GM23338 (cell line): Measurements from ENCODE around the gene BRINP2. TPM values are rescaled to one million over a fixed set of nuclear protein-coding genes. Genes with fewer than 3 reads are reported as not detected.

Experiments used
- ATAC-seq: fragments of 200-7000 bp; cut with Tn5 transposase; 3 replicates; pipeline ENCODE4 v1.9.1; 2020
- DNase-seq: peaks from one replicate; pipeline ENCODE4 v3.0.0-alpha.2; 2015; ENCODE audit warnings: low spot score
- H2AFZ ChIP-seq: fragments of 200-600 bp; sonication (generic); 2 replicates; pipeline ENCODE4 v1.8.0; 2016; ENCODE audit warnings: antibody characterized with exemption, mild to moderate bottlenecking, moderate library complexity
- H3F3A ChIP-seq: fragments of 200-600 bp; sonication (generic); replicated peaks from 2 replicates; pipeline ENCODE4 v1.8.0; 2017; ENCODE audit warnings: antibody characterized with exemption, mixed run types, low read depth
- H3K27ac ChIP-seq: fragments of 200-600 bp; sonication (generic); 2 replicates; pipeline ENCODE4 v1.6.1; 2016; ENCODE audit warnings: low read depth
- H3K27me3 ChIP-seq: fragments of 200-600 bp; sonication (generic); 2 replicates; pipeline ENCODE4 v1.8.0; 2016; ENCODE audit warnings: mild to moderate bottlenecking, mixed run types, moderate library complexity; ENCODE audit not compliant: insufficient read depth
- H3K36me3 ChIP-seq: fragments of 200-600 bp; sonication (generic); 2 replicates; pipeline ENCODE4 v1.8.0; 2016; ENCODE audit warnings: mild to moderate bottlenecking; ENCODE audit not compliant: insufficient read depth
- H3K4me1 ChIP-seq: fragments of 200-600 bp; sonication (generic); 2 replicates; pipeline ENCODE4 v1.8.0; 2016; ENCODE audit warnings: mild to moderate bottlenecking, moderate library complexity; ENCODE audit not compliant: insufficient read depth
- H3K4me2 ChIP-seq: fragments of 200-600 bp; sonication (generic); 2 replicates; pipeline ENCODE4 v1.7.1; 2017; ENCODE audit warnings: mixed run types
- H3K4me3 ChIP-seq: fragments of 200-600 bp; sonication (generic); 2 replicates; pipeline ENCODE4 v1.6.1; 2016; ENCODE audit warnings: mixed run types
- H3K79me2 ChIP-seq: fragments of 200-600 bp; sonication (generic); replicated peaks from 2 replicates; pipeline ENCODE4 v1.8.0; 2017; ENCODE audit warnings: mild to moderate bottlenecking; ENCODE audit not compliant: insufficient read depth
- H3K9me2 ChIP-seq: fragments of 200-600 bp; sonication (generic); 2 replicates; pipeline ENCODE4 v1.8.0; 2017; ENCODE audit not compliant: insufficient read depth
- H4K20me1 ChIP-seq: fragments of 200-600 bp; sonication (generic); replicated peaks from 2 replicates; pipeline ENCODE4 v1.8.0; 2017; ENCODE audit warnings: mild to moderate bottlenecking; ENCODE audit not compliant: insufficient read depth
- H3K27ac Mint-ChIP-seq: 2 replicates; pipeline ENCODE4 v1.8.0; 2020; ENCODE audit warnings: inconsistent platforms, mild to moderate bottlenecking, moderate library complexity, mixed read lengths
- H3K27me3 Mint-ChIP-seq: 3 replicates; pipeline ENCODE4 v1.8.0; 2022; ENCODE audit warnings: low read depth, mild to moderate bottlenecking, moderate library complexity, mixed read lengths, inconsistent platforms; ENCODE audit not compliant: insufficient read depth, poor library complexity
- H3K36me3 Mint-ChIP-seq: 3 replicates; pipeline ENCODE4 v1.8.0; 2021; ENCODE audit warnings: low read depth, mild to moderate bottlenecking, inconsistent platforms, moderate library complexity, mixed read lengths
- H3K4me1 Mint-ChIP-seq: 3 replicates; pipeline ENCODE4 v1.8.0; 2020; ENCODE audit warnings: mild to moderate bottlenecking, inconsistent platforms, mixed read lengths
- H3K4me3 Mint-ChIP-seq: 3 replicates; pipeline ENCODE4 v1.8.0; 2021; ENCODE audit warnings: moderate library complexity, mild to moderate bottlenecking, inconsistent platforms, mixed read lengths
- H3K9me3 Mint-ChIP-seq: 3 replicates; pipeline ENCODE4 v1.8.0; 2020; ENCODE audit warnings: moderate library complexity, mild to moderate bottlenecking, inconsistent platforms, mixed read lengths
- CREB1 ChIP-seq: fragments of 250-450 bp; sonication (Bioruptor Pico); IDR thresholded peaks from 2 replicates; pipeline ENCODE4 v1.5.0; 2020; ENCODE audit warnings: low read depth, mild to moderate bottlenecking, moderate library complexity
- JUNB ChIP-seq: IDR thresholded peaks from one replicate; pipeline ENCODE4 v1.6.1; 2016; ENCODE audit warnings: antibody characterized with exemption; ENCODE audit not compliant: unreplicated experiment
- POLR2AphosphoS5 ChIP-seq: IDR thresholded peaks from 2 replicates; pipeline ENCODE4 v1.6.1; 2016; ENCODE audit warnings: antibody characterized with exemption, low read depth
- STAT1 ChIP-seq: IDR thresholded peaks from one replicate; pipeline ENCODE4 v1.6.1; 2016; ENCODE audit warnings: antibody characterized with exemption; ENCODE audit not compliant: unreplicated experiment
- ZNF114 ChIP-seq: fragments of 250-450 bp; sonication (Bioruptor Pico); IDR thresholded peaks from 2 replicates; pipeline ENCODE4 v1.5.0; 2020; ENCODE audit warnings: mild to moderate bottlenecking, moderate library complexity
- ZNF331 ChIP-seq: fragments of 250-450 bp; sonication (Bioruptor Pico); IDR thresholded peaks from 2 replicates; pipeline ENCODE4 v1.5.0; 2020; ENCODE audit warnings: low read depth, mild to moderate bottlenecking, moderate library complexity
- polyA plus RNA-seq: library from polyadenylated mRNA; unstranded; fragments of >200 nt; fragmentation: Nextera tagmentation; extraction: Ambion mirVana; gene quantifications from 2 replicates; pipeline ENCODE4 v1.2.1, GENCODE V29; 2016
- total RNA-seq: library from RNA; depleted of rRNA; stranded (reverse); fragments of >200 nt; shearing (Covaris generic); gene quantifications from 2 replicates; pipeline ENCODE4 v1.2.3, GENCODE V29; 2014
- TF ChIP-seq, protein P1 (sequence below), 2 experiments: fragments of 200-600 bp in 1 of 2; sonication (generic) in 1 of 2; conservative IDR thresholded peaks; 2 replicates each; pipeline versions ENCODE4 v1.5.1 to v1.6.1; 2016 to 2017; ENCODE audit warnings: antibody characterized with exemption in 2 of 2, low read depth in 2 of 2, mild to moderate bottlenecking in 2 of 2, moderate library complexity in 1 of 2
- TF ChIP-seq, protein P2 (sequence below): IDR thresholded peaks from one replicate; pipeline ENCODE4 v1.6.1; 2018; ENCODE audit warnings: antibody characterized with exemption; ENCODE audit not compliant: unreplicated experiment
- TF ChIP-seq, protein P3 (sequence below): fragments of 250-450 bp; sonication (Bioruptor Pico); IDR thresholded peaks from 2 replicates; pipeline ENCODE4 v1.5.0; 2020; ENCODE audit warnings: mild to moderate bottlenecking, moderate library complexity

Gene BRINP2
- total and polyA plus RNA-seq, 2 experiments from 2014 or later, result 0.10 to 0.52 TPM

DNA sequence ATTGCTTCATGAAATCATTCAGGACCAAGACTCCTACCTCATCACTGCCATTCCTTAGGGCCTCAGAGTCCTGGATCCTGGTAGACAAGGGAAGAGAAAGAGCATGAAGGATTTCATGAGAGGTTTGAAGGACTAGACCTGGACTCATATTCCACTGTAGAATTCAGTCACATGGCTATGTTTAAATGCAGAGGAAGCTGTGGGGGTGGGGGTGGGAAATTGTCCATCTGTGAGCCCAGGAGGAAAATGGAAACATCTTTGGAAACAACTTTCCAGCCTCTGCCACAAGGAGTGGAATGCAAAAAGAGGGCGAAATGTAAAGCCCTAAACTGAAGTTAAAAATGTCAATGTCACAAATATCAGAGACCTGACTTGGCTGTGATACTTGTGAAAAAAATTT lies 73.0 kb downstream of the BRINP2 start:
- Histone ChIP-seq H3K79me2 (no peaks in the 10 kb centered on the region), H3K27me3 (no peaks in the 10 kb centered on the region), H3K36me3 (no peaks in the 10 kb centered on the region), H3K9me2 (no peaks in the 10 kb centered on the region), H4K20me1 (no peaks in the 10 kb centered on the region), H3K4me1 (no peaks in the 10 kb centered on the region; the same call in 1 of the 2 replicates), H3F3A (no peaks in the 10 kb centered on the region), H2AFZ (no peak overlapping the region), H3K4me3 (no peak overlapping the region), H3K27ac (no peak overlapping the region), H3K4me2 (no peak overlapping the region)
- no peak for TF ChIP-seq CREB1 (CRISPR knock-in tag)
- no peak for TF ChIP-seq ZNF331 (CRISPR knock-in tag)
- TF ChIP-seq, protein P1, sequence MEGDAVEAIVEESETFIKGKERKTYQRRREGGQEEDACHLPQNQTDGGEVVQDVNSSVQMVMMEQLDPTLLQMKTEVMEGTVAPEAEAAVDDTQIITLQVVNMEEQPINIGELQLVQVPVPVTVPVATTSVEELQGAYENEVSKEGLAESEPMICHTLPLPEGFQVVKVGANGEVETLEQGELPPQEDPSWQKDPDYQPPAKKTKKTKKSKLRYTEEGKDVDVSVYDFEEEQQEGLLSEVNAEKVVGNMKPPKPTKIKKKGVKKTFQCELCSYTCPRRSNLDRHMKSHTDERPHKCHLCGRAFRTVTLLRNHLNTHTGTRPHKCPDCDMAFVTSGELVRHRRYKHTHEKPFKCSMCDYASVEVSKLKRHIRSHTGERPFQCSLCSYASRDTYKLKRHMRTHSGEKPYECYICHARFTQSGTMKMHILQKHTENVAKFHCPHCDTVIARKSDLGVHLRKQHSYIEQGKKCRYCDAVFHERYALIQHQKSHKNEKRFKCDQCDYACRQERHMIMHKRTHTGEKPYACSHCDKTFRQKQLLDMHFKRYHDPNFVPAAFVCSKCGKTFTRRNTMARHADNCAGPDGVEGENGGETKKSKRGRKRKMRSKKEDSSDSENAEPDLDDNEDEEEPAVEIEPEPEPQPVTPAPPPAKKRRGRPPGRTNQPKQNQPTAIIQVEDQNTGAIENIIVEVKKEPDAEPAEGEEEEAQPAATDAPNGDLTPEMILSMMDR (conservative IDR thresholded peaks at IDR 0.05; ENCODE audit: low read depth in 2 of 2), result no peak
- no peak for TF ChIP-seq JUNB
- TF ChIP-seq, protein P2, sequence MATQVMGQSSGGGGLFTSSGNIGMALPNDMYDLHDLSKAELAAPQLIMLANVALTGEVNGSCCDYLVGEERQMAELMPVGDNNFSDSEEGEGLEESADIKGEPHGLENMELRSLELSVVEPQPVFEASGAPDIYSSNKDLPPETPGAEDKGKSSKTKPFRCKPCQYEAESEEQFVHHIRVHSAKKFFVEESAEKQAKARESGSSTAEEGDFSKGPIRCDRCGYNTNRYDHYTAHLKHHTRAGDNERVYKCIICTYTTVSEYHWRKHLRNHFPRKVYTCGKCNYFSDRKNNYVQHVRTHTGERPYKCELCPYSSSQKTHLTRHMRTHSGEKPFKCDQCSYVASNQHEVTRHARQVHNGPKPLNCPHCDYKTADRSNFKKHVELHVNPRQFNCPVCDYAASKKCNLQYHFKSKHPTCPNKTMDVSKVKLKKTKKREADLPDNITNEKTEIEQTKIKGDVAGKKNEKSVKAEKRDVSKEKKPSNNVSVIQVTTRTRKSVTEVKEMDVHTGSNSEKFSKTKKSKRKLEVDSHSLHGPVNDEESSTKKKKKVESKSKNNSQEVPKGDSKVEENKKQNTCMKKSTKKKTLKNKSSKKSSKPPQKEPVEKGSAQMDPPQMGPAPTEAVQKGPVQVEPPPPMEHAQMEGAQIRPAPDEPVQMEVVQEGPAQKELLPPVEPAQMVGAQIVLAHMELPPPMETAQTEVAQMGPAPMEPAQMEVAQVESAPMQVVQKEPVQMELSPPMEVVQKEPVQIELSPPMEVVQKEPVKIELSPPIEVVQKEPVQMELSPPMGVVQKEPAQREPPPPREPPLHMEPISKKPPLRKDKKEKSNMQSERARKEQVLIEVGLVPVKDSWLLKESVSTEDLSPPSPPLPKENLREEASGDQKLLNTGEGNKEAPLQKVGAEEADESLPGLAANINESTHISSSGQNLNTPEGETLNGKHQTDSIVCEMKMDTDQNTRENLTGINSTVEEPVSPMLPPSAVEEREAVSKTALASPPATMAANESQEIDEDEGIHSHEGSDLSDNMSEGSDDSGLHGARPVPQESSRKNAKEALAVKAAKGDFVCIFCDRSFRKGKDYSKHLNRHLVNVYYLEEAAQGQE, result no peak
- TF ChIP-seq POLR2AphosphoS5, result no peak
- TF ChIP-seq, protein P3, sequence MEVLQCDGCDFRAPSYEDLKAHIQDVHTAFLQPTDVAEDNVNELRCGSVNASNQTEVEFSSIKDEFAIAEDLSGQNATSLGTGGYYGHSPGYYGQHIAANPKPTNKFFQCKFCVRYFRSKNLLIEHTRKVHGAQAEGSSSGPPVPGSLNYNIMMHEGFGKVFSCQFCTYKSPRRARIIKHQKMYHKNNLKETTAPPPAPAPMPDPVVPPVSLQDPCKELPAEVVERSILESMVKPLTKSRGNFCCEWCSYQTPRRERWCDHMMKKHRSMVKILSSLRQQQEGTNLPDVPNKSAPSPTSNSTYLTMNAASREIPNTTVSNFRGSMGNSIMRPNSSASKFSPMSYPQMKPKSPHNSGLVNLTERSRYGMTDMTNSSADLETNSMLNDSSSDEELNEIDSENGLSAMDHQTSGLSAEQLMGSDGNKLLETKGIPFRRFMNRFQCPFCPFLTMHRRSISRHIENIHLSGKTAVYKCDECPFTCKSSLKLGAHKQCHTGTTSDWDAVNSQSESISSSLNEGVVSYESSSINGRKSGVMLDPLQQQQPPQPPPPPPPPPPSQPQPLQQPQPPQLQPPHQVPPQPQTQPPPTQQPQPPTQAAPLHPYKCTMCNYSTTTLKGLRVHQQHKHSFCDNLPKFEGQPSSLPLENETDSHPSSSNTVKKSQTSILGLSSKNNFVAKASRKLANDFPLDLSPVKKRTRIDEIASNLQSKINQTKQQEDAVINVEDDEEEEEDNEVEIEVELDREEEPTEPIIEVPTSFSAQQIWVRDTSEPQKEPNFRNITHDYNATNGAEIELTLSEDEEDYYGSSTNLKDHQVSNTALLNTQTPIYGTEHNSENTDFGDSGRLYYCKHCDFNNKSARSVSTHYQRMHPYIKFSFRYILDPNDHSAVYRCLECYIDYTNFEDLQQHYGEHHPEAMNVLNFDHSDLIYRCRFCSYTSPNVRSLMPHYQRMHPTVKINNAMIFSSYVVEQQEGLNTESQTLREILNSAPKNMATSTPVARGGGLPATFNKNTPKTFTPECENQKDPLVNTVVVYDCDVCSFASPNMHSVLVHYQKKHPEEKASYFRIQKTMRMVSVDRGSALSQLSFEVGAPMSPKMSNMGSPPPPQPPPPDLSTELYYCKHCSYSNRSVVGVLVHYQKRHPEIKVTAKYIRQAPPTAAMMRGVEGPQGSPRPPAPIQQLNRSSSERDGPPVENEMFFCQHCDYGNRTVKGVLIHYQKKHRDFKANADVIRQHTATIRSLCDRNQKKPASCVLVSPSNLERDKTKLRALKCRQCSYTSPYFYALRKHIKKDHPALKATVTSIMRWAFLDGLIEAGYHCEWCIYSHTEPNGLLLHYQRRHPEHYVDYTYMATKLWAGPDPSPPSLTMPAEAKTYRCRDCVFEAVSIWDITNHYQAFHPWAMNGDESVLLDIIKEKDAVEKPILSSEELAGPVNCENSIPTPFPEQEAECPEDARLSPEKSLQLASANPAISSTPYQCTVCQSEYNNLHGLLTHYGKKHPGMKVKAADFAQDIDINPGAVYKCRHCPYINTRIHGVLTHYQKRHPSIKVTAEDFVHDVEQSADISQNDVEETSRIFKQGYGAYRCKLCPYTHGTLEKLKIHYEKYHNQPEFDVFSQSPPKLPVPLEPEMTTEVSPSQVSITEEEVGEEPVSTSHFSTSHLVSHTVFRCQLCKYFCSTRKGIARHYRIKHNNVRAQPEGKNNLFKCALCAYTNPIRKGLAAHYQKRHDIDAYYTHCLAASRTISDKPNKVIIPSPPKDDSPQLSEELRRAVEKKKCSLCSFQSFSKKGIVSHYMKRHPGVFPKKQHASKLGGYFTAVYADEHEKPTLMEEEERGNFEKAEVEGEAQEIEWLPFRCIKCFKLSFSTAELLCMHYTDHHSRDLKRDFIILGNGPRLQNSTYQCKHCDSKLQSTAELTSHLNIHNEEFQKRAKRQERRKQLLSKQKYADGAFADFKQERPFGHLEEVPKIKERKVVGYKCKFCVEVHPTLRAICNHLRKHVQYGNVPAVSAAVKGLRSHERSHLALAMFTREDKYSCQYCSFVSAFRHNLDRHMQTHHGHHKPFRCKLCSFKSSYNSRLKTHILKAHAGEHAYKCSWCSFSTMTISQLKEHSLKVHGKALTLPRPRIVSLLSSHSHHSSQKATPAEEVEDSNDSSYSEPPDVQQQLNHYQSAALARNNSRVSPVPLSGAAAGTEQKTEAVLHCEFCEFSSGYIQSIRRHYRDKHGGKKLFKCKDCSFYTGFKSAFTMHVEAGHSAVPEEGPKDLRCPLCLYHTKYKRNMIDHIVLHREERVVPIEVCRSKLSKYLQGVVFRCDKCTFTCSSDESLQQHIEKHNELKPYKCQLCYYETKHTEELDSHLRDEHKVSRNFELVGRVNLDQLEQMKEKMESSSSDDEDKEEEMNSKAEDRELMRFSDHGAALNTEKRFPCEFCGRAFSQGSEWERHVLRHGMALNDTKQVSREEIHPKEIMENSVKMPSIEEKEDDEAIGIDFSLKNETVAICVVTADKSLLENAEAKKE (CRISPR knock-in tag), result no peak
- TF ChIP-seq STAT1, result no peak
- TF ChIP-seq ZNF114 (CRISPR knock-in tag), result no peak
- ATAC-seq (no peak), DNase-seq (no peak)
- Mint-ChIP-seq H3K4me3 (no peak overlapping the region), H3K36me3 (no peaks in the 10 kb centered on the region), H3K27ac (no peak overlapping the region), H3K4me1 (peaks cover 9% of the 10 kb centered on the region; the same call in 2 of the 3 replicates), H3K9me3 (no peaks in the 10 kb centered on the region), H3K27me3 (peaks cover 2% of the 10 kb centered on the region)
